A172 (cell line): Measurements from ENCODE around the gene ANKLE2. TPM values are rescaled to one million over a fixed set of nuclear protein-coding genes. Genes with fewer than 3 reads are reported as not detected.
"Not testable (repeated sequence)": the region's sequence is repeated elsewhere in the genome, so short reads cannot be mapped to it uniquely, and the experiment has no call there.

Experiments used
- DNase-seq: peaks from one replicate; pipeline ENCODE4 v3.0.0-alpha.2; 2015; ENCODE audit warnings: low spot score
- total RNA-seq: library from RNA; depleted of rRNA; stranded (reverse); fragments of >200 nt; shearing (Covaris generic); gene quantifications from 2 replicates; pipeline ENCODE4 v1.2.3, GENCODE V29; 2014

The ANKLE2 gene
- total RNA-seq, 1 experiment from 2014 or later = 101 TPM

DNA sequence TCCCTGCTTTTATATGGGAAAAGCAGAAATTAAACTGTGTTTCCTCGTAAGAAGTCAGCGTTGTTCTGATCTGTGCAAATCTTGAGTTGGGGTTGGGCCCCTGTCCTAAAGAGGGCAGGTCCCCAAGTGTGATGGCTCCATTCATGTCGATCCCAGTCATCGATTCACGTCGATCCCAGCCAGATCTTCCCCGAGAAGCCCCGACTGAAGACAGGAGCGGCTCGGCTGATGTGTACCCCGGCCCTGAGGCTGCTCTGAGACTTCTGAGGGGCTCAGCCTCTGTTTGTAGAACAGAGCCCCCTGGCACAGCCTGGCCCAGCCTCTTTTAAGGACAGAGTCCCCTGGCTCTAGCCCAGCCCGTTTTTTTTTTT, 41.7 kb downstream of the ANKLE2 start:
- DNase-seq = no peak

DNA sequence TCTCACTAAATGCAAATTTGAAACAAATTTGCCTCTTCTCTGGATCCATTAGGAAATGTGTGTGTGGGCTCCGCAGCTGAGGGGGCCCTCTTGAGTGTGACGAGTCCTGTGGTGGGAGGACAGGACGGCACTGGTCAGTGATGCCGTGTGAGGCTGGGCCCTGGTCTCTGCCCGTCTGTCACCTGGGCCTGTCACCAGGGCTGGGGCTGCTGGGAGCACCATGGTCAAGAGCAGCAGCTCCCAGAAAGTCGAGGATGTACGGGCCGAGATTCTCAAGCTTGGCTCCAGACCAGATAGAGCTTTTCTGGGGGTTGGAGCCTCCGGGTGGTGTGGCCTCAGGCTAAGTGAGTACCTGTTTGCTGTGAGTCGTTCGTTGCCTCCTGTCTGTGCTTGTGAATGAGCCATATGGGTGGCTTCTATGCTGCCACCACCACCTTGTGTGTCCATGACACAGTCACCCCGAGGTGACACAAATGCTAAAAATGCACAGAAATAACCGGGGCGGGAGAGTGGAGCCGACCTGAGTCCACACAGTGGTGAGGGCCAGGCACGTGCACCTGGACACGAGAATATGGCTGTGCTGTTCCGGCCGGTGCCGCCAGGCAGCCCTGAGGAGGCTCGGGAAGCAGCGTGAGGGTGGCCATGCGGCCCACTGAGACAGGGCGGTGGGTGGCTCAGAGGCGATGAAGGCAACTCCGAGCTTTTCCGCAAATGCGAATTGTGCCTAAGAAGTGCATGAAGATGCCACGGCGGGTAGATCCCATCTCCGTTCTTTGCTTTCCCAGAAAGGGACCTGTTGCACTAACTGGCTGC, 42.3 kb downstream of the ANKLE2 start:
- no peak for DNase-seq

DNA sequence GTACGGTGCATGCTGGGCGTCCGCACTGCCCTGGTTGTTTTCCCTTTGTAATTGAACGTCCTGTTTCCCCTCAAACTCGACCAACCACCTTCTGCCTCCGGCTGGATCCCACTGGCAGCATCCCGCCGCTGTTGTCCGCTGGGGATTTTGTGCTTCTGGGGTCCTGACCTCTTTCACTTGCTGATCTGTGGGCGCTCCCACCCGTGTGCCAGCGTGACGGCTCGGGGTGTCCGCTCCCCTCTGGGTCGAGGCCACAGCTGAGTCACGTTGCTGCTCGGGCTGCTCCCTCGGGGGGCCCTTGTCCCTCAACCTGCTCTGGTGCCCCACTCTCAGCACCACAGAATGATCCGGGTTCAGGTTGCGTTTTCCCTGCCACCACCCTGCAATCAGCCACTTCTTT, 43.0 kb downstream of the ANKLE2 start:
- no peak for DNase-seq

DNA sequence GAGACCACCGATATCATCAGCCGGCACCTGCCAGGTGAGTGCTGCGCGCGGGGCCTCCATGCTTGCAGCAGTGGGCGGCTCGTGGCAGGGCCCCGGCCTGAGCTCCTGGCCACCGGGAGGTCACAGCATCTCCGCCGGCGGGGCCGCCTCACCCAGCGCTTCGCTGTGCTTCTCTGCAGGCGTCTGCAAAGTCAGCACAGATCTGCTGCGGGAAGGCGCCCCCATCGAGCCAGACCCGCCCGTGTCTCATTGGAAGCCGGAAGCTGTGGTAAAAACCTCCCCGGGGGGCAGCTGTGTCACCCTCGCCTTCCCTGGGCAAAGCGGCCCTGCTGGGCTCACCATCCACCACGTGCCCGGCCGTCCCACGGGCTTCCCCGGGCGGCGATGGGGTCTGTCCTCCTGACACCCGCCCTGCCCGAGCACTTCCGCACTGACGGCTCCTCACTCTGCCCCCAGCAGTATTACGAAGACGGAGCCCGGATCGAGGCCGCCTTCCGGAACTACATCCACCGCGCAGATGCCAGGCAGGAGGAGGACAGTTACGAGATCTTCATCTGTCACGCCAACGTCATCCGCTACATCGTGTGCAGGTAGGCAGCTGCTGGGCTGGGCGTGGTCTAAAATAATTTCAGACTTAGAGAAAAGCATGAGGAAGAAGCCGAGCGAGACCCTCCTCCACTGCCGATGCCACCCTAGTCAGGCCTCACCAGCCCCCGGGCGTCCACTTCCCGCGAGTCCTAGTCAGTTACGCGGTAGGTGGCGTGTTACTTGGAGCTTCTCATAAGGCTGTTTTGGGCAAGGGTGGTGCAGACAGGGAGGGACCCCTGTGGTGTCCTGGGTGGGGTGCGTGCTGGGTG, 43.9 kb downstream of the ANKLE2 start:
- peak; percentile 39 for DNase-seq

DNA sequence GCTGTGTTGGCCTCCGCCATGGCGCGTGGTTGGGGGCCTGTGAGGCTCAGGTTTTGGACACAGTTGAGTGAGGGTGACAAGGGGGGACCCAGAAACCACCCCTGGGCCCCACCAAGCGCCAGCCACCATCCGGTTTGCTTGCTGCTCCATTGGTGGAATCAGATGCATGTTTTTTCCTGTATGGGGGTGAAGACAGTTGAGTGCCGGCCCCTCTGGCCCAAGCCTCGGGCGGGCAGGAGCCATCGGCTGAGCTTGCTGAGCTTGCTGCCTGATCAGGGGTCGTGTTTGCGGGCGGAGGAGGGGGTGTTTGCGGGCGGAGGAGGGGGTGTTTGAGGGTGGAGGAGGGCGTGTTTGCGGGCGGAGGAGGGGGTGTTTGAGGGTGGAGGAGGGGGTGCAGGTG, 44.6 kb downstream of the ANKLE2 start:
- no peak for DNase-seq

DNA sequence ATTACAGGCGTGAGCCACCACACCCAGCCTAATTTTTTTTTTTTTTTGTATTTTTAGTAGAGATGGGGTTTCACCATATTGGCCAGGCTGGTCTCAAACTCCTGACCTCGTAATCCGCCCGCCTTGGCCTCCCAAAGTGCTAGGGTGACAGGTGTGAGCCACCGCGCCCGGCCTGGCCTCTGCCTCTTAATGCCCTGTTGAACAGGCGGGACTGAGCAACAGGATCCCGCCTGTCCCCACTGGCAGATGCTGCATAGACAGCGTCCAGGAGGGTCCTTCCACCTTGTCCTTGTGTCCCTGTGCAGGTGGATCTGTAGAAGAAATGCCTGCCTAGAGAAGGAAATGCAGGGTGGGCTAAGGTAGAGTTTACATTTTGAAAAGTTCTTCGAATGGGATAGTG, 45.3 kb downstream of the ANKLE2 start:
- no peak for DNase-seq

DNA sequence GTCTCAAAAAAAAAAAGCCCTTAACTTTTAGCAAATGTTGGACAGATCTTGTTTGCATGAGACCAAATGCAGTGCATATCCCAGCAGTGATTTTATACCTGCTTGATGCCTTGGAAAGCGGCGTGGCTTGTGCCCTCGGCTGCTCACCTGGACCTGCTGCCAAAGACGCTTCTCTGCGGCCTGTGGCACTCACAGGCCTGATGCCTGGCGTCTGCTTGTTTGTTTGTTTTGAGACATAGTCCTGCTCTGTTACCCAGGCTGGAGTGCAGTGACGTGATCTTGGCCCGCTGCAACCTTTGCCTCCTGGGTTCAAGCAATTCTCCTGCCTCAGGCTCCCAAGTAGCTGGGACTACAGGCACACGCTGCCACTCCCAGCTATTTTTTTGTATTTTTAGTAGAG, 45.8 kb downstream of the ANKLE2 start:
- no peak for DNase-seq

DNA sequence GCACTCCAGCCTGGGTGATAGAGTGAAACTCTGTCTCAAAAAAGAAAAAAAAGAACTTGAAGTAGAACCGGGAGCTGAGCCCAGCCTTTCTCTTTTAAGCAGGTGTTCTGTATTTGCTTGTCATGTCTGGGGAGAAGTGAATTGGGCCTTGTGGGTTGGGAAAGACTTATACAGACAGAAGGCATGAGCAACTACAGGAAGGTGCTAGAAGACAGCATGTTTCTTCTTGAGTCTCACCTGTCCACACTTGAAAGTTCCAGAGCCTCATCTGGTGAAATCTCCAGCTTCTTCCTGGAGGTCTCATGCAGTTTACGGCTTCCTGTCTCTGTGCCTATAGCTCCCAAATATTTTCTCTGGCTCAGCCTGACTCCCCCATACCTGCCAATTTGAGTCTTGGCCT, 48.5 kb downstream of the ANKLE2 start:
- DNase-seq = no peak

DNA sequence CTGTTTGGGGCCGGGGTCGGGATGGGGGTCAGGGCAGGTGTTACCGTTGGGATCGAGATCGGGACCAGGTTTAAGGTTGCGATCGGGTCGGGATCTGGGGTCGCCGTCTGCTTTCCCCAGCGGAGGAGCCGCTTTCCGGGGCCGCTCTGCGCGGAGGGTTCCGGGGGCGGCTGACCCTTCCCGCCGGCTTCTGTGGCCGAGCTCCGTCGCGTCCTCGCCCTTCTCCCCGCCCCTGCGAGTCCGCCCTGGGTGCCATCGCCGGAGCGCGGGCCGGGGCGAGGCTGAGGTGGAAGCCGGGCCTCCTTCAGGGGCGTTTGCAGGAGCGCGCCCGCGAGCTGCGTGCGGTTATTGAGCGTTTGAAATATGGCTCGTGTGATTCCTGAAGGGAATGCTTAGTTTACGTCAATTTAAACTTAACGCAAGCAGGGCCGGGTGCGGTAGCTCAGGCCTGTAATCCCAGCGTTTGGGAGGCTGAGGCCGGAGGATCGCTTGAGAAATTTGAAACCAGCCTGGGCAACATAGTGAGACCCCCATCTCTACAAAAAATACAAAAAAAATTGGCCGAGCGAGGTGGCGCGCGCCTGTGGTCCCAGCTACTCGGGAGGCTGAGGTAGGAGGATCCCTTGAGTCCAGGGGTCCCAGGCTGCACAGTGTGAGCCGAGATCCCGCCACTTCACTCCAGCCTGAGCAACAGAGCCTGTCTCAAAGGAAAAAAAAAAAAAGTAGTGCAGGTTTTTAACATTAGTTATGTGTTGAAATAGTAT, 50.4 kb downstream of the ANKLE2 start:
- DNase-seq = no peak

DNA sequence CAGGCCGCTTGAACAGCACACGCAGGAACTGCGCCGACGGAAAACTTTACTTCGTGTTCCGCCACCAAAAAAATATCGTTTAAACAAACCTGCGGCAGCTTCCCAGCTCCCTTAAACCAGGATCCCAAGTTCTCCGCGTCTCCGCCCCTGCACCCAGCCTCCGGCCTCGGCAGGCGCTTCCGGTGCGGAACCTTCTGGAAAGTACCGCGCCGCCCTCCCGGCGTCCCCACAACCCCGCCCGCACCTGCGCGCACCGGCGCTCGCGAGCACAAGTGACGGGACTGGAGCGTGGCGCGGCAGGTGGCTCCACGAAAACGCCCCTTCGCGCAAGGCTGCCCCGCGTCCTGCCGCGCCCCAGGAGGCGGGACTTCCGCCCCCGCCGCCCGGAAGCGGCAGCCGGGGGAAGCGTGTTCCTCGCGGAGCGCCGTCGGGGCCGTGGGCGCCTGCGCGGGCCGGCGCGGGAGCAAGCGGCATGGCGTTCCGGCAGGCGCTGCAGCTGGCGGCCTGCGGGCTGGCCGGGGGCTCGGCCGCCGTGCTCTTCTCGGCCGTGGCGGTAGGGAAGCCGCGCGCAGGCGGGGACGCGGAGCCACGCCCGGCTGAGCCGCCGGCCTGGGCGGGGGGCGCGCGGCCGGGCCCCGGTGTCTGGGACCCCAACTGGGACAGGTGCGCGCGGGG, 51.1 kb downstream of the ANKLE2 start, which contains the start of gene PGAM5:
Gene PGAM5, plus strand, starts transcription at position 438 of the 675 bp plus-strand sequence. Its CDS starts 35 bp downstream, at position 473.
- DNase-seq = peak; percentile 68

DNA sequence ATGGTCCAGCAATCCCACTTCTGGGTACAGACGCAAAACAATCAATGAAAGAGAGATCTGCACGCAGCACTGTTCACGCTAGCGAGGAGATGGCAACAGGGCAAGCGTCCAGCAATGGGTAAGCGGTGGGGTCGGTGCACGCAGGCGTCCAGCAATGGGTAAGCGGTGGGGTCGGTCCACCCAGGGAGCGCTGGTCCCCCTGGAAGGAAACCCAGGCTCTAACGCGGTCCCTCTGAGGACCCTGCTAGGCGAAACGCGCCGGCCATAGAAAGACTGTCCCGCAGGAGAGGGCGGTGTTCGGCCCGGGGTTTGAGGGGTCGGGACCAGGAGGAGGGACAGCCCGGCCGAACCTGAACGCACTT, 51.6 kb downstream of the ANKLE2 start:
- DNase-seq = no peak

DNA sequence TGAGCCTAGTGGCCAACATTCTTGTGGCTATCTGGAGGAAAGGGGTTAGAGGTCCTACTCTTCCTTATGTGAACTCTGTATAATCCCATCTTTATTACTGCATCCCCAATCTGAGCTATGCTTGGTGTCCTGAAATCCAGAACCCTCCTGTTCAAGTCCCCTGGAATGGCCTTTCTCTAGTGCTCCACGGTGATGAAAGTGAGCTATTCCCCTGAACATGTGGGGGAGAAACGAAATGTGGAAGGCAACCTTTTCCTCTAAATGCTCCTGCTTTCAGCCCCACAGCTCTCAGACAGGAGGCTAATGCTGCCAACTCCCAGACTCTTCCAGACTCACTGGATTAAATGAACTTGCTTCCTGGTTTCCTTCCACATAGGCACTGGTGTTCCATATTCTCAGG, 53.5 kb downstream of the ANKLE2 start:
- no peak for DNase-seq

DNA sequence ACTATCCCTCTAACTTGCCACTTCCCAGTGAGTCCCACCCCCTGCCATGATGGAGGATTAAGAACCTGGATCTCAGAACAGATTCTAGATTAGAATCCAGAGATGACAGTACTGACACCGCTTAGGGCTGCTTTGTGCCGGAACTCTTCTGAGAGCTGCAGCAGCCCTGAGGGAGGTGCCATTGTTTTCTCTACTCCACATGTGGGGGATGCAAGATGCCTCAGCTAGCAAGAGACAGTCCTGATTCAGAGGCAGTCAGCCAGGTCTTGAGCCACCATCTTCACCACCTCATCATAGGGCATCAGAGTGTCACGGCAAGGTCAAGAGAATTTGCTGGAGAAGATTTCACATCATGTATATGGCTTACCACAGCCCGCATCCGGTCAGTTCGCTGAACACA, 54.4 kb downstream of the ANKLE2 start:
- no peak for DNase-seq

DNA sequence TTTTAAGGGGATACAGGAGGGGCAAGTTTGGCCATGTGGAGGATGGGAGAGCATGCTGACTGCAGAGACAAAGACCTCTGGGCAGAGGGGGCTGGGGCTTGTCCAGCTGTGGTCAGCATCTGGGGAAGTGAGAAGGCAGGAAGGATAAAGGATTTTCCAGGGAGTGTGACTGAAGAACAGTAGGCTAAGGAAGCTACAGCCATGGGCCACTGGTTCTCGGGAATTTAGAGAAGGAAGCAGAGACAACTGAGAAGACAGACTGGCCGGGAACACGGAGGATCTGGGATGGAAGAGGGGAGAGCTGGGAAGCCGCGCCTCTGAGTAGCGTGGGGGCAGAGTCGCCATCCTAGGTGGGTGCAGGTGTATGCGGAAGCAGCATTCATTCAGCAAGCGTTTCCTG, 58.0 kb downstream of the ANKLE2 start:
- no peak for DNase-seq

DNA sequence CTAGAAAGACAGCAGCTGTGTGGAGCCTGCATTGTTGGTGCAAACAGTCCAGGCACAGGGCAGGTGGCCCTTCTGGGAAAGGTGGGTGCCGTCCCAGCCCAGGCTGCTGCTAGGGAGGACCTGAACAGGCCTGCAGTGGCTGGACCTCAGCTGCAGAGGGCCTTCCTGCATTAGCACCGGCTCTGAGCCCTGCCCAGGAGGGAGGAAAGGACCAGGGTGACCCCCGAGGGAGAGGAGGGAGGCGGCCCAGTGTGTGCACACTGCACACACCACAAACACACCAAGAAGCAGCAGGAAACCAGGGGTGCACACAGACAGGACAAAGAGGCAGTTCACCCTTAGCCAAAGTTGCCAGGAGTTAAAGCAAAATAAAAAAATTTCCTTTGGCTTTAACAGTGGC, 59.0 kb downstream of the ANKLE2 start:
- no peak for DNase-seq

DNA sequence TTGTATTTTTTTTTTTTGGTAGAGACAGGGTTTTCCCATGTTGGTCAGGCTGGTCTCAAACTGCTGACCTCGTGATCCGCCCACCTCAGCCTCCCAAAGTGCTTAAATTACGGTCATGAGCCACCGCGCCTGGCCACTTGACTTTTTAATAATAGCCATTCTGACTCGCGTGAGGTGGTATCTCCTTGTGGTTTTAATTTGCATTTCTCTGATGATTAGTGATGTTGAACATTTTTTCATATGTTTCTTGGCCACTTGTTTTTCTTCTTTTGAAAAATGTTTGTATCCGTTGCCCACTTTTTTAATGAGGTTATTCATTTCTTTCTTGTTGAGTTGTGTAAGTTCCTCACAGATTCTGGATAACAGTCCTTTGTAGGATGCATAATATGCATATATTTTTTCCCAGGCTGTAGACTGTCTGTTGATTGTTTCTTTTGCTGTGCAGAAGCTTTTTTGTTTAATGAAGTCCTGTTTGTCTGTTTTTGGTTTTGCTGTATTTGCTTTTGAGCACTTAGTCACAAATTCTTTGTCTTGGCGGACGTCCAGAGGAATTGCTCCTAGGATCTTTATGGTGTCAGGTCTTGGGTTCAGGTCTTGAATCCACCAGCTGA, 61.3 kb downstream of the ANKLE2 start:
- DNase-seq = peak; percentile 31

DNA sequence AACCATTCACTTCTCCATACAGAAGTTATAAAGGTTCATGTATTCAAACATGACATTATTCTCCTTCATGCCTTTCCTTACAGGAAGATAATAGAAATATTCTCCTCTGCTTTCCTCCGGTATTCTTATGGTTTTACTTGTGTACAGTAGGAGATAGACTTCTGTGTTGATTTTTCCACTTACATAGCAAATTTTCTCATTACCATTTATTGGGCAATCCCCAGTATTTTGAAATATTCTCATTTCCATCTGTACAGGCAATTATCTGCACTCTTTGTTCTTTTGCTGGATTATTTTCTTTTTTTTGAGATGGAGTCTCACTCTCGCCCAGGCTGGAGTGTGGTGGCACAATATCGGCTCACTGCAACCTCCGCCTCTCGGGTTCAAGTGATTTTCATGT, 63.3 kb downstream of the ANKLE2 start:
- no peak for DNase-seq

DNA sequence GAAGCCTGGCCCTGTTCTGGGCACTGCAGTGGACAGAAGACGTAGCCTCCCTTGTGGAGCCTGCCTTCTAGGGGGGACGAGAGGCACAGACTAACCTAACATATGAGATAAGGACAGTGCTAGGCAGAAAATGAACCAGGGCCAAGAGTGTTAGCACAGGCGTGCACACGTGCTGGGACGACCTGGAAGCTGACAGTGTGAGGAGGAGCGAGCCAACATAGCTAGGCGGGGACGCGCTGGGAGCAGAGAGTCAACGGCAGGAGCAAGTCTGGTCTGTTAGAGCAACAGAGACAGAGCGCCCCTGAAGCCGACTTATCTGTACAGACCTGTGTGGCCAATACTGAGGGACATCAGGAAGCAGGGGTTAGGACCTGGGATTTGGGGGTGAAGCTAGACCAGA, 66.2 kb downstream of the ANKLE2 start:
- no peak for DNase-seq

DNA sequence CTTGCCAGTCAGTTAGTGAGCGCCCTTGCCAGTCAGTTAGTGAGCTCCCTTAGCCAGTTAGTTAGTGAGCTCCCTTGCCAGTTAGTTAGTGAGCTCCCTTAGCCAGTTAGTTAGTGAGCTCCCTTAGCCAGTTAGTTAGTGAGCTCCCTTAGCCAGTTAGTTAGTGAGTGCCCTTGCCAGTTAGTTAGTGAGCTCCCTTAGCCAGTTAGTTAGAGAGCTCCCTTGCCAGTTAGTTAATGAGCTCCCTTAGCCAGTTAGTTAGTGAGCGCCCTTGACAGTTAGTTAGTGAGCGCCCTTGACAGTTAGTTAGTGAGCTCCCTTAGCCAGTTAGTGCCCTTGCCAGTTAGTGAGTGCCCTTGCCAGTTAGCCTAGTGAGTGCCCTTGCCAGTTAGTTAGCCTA, 66.7 kb downstream of the ANKLE2 start:
- DNase-seq = not testable (repeated sequence)

DNA sequence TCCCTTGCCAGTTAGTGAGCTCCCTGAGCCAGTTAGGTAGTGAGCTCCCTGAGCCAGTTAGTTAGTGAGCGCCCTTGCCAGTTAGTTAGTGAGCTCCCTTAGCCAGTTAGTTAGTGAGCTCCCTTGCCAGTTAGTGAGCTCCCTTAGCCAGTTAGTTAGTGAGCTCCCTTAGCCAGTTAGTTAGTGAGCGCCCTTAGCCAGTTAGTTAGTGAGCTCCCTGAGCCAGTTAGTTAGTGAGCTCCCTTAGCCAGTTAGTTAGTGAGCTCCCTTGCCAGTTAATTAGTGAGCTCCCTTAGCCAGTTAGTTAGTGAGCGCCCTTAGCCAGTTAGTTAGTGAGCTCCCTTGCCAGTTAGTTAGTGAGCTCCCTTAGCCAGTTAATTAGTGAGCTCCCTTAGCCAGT, 69.6 kb downstream of the ANKLE2 start:
- not testable (repeated sequence) for DNase-seq

DNA sequence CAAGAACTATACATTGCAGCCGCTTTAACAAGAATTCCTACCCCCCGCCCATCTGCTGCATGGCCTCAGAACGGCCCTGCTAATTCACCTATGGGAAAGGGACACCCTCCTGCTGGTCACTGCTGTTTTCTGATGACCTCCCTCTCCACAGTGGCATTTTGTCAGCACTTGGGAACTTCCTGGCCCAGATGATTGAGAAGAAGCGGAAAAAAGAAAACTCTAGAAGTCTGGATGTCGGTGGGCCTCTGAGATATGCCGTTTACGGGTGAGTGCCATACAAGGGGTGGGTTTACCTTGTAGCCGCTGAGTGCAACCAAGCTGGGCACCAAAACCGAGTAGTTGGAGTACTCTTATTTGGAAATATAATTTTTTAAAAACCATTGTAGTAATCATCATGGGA, 71.5 kb downstream of the ANKLE2 start:
- DNase-seq = no peak
